Neural crest cell (in vitro differentiated cells): ENCODE measurements around the gene CDK19. TPM values are rescaled to one million over a fixed set of nuclear protein-coding genes. Genes with fewer than 3 reads are reported as not detected.
A peak's percentile ranks its signal among the peaks of the same experiment; 100 is the strongest.

Source experiments
- DNase-seq: peaks from one replicate; pipeline ENCODE4 v3.0.0; 2021; ENCODE audit warnings: low read depth, mixed read lengths, low spot score
- H3K27ac Mint-ChIP-seq: one replicate; pipeline ENCODE4 v1.8.0; 2021; ENCODE audit warnings: mild to moderate bottlenecking, mixed read lengths; ENCODE audit not compliant: unreplicated experiment
- H3K27me3 Mint-ChIP-seq: 2 replicates; pipeline ENCODE4 v1.8.0; 2021; ENCODE audit warnings: low read depth, mild to moderate bottlenecking, mixed read lengths
- H3K36me3 Mint-ChIP-seq: 2 replicates; pipeline ENCODE4 v1.8.0; 2021; ENCODE audit warnings: low read depth, mild to moderate bottlenecking, mixed read lengths
- H3K4me1 Mint-ChIP-seq: 2 replicates; pipeline ENCODE4 v1.8.0; 2021; ENCODE audit warnings: mixed read lengths
- H3K4me3 Mint-ChIP-seq: one replicate; pipeline ENCODE4 v1.8.0; 2021; ENCODE audit warnings: mild to moderate bottlenecking, mixed read lengths
- H3K9me3 Mint-ChIP-seq: 2 replicates; pipeline ENCODE4 v1.8.0; 2021; ENCODE audit warnings: mixed read lengths
- CTCF ChIP-seq: fragments of 200-600 bp; sonication (generic); conservative IDR thresholded peaks from 2 replicates; pipeline ENCODE4 v1.5.0; 2021; ENCODE audit warnings: antibody characterized with exemption, mild to moderate bottlenecking
- total RNA-seq: library from RNA; stranded (reverse); gene quantifications from 2 replicates; pipeline ENCODE4 v1.2.1, GENCODE V29; 2021

CDK19 gene
- total RNA-seq, 1 donor from 2014 or later, result 24.4 TPM

GRCh38 chr6:110688661-110689268, 126.5 kb downstream of the CDK19 start:
- Mint-ChIP-seq H3K9me3 (no peaks in the 10 kb centered on the region), H3K27ac (no peak overlapping the region), H3K4me1 (no peaks in the 10 kb centered on the region), H3K36me3 (no peaks in the 10 kb centered on the region), H3K4me3 (no peak overlapping the region), H3K27me3 (no peaks in the 10 kb centered on the region)
- TF ChIP-seq CTCF, result no peak
- no peak for DNase-seq

GRCh38 chr6:110687326-110687725, 127.9 kb downstream of the CDK19 start:
- H3K36me3 Mint-ChIP-seq, result no peaks in the 10 kb centered on the region

GRCh38 chr6:110683241-110683640, 132.0 kb downstream of the CDK19 start:
- Mint-ChIP-seq H3K9me3 (no peaks in the 10 kb centered on the region), H3K36me3 (no peaks in the 10 kb centered on the region), H3K27ac (no peak overlapping the region), H3K27me3 (no peaks in the 10 kb centered on the region), H3K4me3 (no peak overlapping the region), H3K4me1 (no peaks in the 10 kb centered on the region)
- TF ChIP-seq CTCF, result no peak
- no peak for DNase-seq

More at GRCh38 chr6:110687326-110687725, 127.9 kb downstream of the CDK19 start:
- H3K27me3 Mint-ChIP-seq, result no peaks in the 10 kb centered on the region
- no peak for DNase-seq
- no peak overlapping the region for H3K27ac Mint-ChIP-seq
- H3K9me3 Mint-ChIP-seq, result no peaks in the 10 kb centered on the region
- H3K4me1 Mint-ChIP-seq, result no peaks in the 10 kb centered on the region
- no peak overlapping the region for H3K4me3 Mint-ChIP-seq
- TF ChIP-seq CTCF, result no peak

GRCh38 chr6:110682460-110682853, 132.8 kb downstream of the CDK19 start:
- H3K27me3 Mint-ChIP-seq, result no peaks in the 10 kb centered on the region
- no peaks in the 10 kb centered on the region for H3K36me3 Mint-ChIP-seq
- H3K9me3 Mint-ChIP-seq, result no peaks in the 10 kb centered on the region
- no peak overlapping the region for H3K4me3 Mint-ChIP-seq
- H3K4me1 Mint-ChIP-seq, result no peaks in the 10 kb centered on the region
- no peak overlapping the region for H3K27ac Mint-ChIP-seq
- peak; percentile 61 for DNase-seq
- peak; percentile 84 for TF ChIP-seq CTCF

- DNase-seq, result no peak
- no peak for TF ChIP-seq CTCF
- Mint-ChIP-seq H3K27ac (no peak overlapping the region), H3K27me3 (no peaks in the 10 kb centered on the region), H3K4me1 (no peaks in the 10 kb centered on the region), H3K4me3 (no peak overlapping the region), H3K9me3 (no peaks in the 10 kb centered on the region), H3K36me3 (no peaks in the 10 kb centered on the region)
Observed at GRCh38 chr6:110681543-110682459, 133.5 kb downstream of the CDK19 start.
